HepG2 (cell line): ENCODE data around the gene TNFRSF6B. TPM values are rescaled to one million over a fixed set of nuclear protein-coding genes. Genes with fewer than 3 reads are reported as not detected.

Experiments
- EEA1 ChIP-seq: sonication (generic); formaldehyde crosslinking; IDR thresholded peaks from 2 replicates; pipeline ENCODE4 v1.5.1; 2020; ENCODE audit warnings: mild to moderate bottlenecking, missing genetic modification reagents, borderline replicate concordance
- HBP1 ChIP-seq: IDR thresholded peaks from 2 replicates; pipeline ENCODE4 v1.6.1; 2016; ENCODE audit warnings: low read depth, control low read depth
- LCORL ChIP-seq, 2 experiments: fragments of 450-650 bp in 1 of 2; sonication (generic) in 1 of 2; formaldehyde crosslinking in 1 of 2; IDR thresholded peaks; 2 replicates each; pipeline versions ENCODE4 v1.5.0 to v1.6.1; 2017 to 2020; ENCODE audit warnings: antibody characterized with exemption in 1 of 2, missing genetic modification reagents in 1 of 2
- MTF1 ChIP-seq: sonication (generic); formaldehyde crosslinking; IDR thresholded peaks from 2 replicates; pipeline ENCODE4 v1.5.0; 2020; ENCODE audit warnings: missing genetic modification reagents
- NR2F6 ChIP-seq, 2 experiments: IDR thresholded peaks; 2 replicates each; pipeline ENCODE4 v1.6.1; 2016; ENCODE audit warnings: antibody characterized with exemption in 1 of 2, mild to moderate bottlenecking in 1 of 2
- PHF21A ChIP-seq: sonication (generic); formaldehyde crosslinking; IDR thresholded peaks from 2 replicates; pipeline ENCODE4 v1.5.0; 2020; ENCODE audit warnings: mild to moderate bottlenecking, missing genetic modification reagents
- RXRA ChIP-seq: sonication (generic); formaldehyde crosslinking; IDR thresholded peaks from 2 replicates; pipeline ENCODE4 v1.5.1; 2020; ENCODE audit warnings: missing genetic modification reagents
- SALL1 ChIP-seq: sonication (generic); formaldehyde crosslinking; IDR thresholded peaks from 2 replicates; pipeline ENCODE4 v1.8.0; 2022; ENCODE audit warnings: mild to moderate bottlenecking, missing genetic modification reagents
- SAP130 ChIP-seq: IDR thresholded peaks from 2 replicates; pipeline ENCODE4 v1.6.1; 2016; ENCODE audit warnings: low read depth
- SMAD1 ChIP-seq: sonication (generic); formaldehyde crosslinking; IDR thresholded peaks from 2 replicates; pipeline ENCODE4 v1.4.0; 2020; ENCODE audit warnings: missing genetic modification reagents, low read depth, mild to moderate bottlenecking, borderline replicate concordance
- SYNCRIP ChIP-seq: fragments of 200-400 bp; formaldehyde crosslinking; IDR thresholded peaks from 2 replicates; pipeline ENCODE4 v1.6.1; 2018; ENCODE audit warnings: mild to moderate bottlenecking, low read depth, low read length; ENCODE audit not compliant: insufficient read depth
- ZFX ChIP-seq: sonication (generic); formaldehyde crosslinking; IDR thresholded peaks from 2 replicates; pipeline ENCODE4 v1.4.0; 2020; ENCODE audit warnings: mild to moderate bottlenecking, low read depth, missing genetic modification reagents, moderate library complexity
- ZFY ChIP-seq: sonication (generic); formaldehyde crosslinking; IDR thresholded peaks from 2 replicates; pipeline ENCODE4 v1.4.0; 2020; ENCODE audit warnings: missing genetic modification reagents
- ZMYM3 ChIP-seq: sonication (generic); formaldehyde crosslinking; IDR thresholded peaks from 2 replicates; pipeline ENCODE4 v1.5.1; 2020; ENCODE audit warnings: mild to moderate bottlenecking, missing genetic modification reagents
- ZNF280B ChIP-seq: sonication (generic); formaldehyde crosslinking; IDR thresholded peaks from 2 replicates; pipeline ENCODE4 v1.5.0; 2020; ENCODE audit warnings: missing genetic modification reagents, mild to moderate bottlenecking, borderline replicate concordance
- ZNF510 ChIP-seq: sonication (generic); formaldehyde crosslinking; IDR thresholded peaks from 2 replicates; pipeline ENCODE4 v1.4.0; 2020; ENCODE audit warnings: low read depth, mild to moderate bottlenecking, missing genetic modification reagents
- ZNF567 ChIP-seq: sonication (generic); formaldehyde crosslinking; IDR thresholded peaks from 2 replicates; pipeline ENCODE4 v1.8.1; 2023; ENCODE audit warnings: mild to moderate bottlenecking, missing genetic modification reagents, borderline replicate concordance
- ZNF772 ChIP-seq: sonication (generic); formaldehyde crosslinking; IDR thresholded peaks from 2 replicates; pipeline ENCODE4 v1.5.0; 2020; ENCODE audit warnings: mild to moderate bottlenecking, missing genetic modification reagents
- ZSCAN22 ChIP-seq: sonication (generic); formaldehyde crosslinking; IDR thresholded peaks from 2 replicates; pipeline ENCODE4 v1.4.0; 2020; ENCODE audit warnings: mild to moderate bottlenecking, missing genetic modification reagents
- ZSCAN25 ChIP-seq: sonication (generic); formaldehyde crosslinking; IDR thresholded peaks from 2 replicates; pipeline ENCODE4 v1.8.0; 2022; ENCODE audit warnings: mild to moderate bottlenecking, missing genetic modification reagents
- polyA plus RNA-seq, 8 experiments: library from polyadenylated mRNA; depleted of rRNA in 3 of 8; stranded (reverse) in 7 of 8; unstranded in 1 of 8; fragments of >200 nt; fragmentation: Illumina TruSeq in 4 of 8; extraction: Trizol in 4 of 8; gene quantifications; 2 replicates each; pipeline versions ENCODE4 v1.2.1 to v1.2.3, GENCODE V29; 2011 to 2016; ENCODE audit warnings: low read depth in 4 of 8, missing spikeins in 1 of 8, mixed read lengths in 1 of 8; ENCODE audit not compliant: insufficient read depth in 1 of 8
- total RNA-seq, 5 experiments: library from RNA; depleted of rRNA; stranded (reverse); fragments of >200 nt; fragmentation: Illumina TruSeq; extraction: Trizol; gene quantifications; 2 replicates each; pipeline ENCODE4 v1.2.3, GENCODE V29; 2016; ENCODE audit warnings: low read depth in 1 of 5
- TF ChIP-seq, protein P1 (sequence below): sonication (generic); formaldehyde crosslinking; IDR thresholded peaks from 2 replicates; pipeline ENCODE4 v1.4.0; 2020; ENCODE audit warnings: missing genetic modification reagents
- TF ChIP-seq, protein P2 (sequence below): sonication (generic); formaldehyde crosslinking; IDR thresholded peaks from 2 replicates; pipeline ENCODE4 v1.4.0; 2020; ENCODE audit warnings: mild to moderate bottlenecking, missing genetic modification reagents

The TNFRSF6B gene
- total and polyA plus RNA-seq, 2 of the 13 experiments (the other 11 are each of a cell fraction or from before 2014, with no cell fraction given), result 0.24 TPM; not detected in 1

GRCh38 chr20:63734111-63734945, 37.9 kb downstream of the TNFRSF6B start (continued):
- TF ChIP-seq LCORL (IDR thresholded peaks at IDR 0.05), result no peak
- TF ChIP-seq LCORL (CRISPR knock-in tag; IDR thresholded peaks at IDR 0.05), result peak; percentile 57; the same call in 1 of the 2 replicates
- TF ChIP-seq, protein P1, sequence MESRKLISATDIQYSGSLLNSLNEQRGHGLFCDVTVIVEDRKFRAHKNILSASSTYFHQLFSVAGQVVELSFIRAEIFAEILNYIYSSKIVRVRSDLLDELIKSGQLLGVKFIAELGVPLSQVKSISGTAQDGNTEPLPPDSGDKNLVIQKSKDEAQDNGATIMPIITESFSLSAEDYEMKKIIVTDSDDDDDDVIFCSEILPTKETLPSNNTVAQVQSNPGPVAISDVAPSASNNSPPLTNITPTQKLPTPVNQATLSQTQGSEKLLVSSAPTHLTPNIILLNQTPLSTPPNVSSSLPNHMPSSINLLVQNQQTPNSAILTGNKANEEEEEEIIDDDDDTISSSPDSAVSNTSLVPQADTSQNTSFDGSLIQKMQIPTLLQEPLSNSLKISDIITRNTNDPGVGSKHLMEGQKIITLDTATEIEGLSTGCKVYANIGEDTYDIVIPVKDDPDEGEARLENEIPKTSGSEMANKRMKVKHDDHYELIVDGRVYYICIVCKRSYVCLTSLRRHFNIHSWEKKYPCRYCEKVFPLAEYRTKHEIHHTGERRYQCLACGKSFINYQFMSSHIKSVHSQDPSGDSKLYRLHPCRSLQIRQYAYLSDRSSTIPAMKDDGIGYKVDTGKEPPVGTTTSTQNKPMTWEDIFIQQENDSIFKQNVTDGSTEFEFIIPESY, result peak; percentile 82
- TF ChIP-seq SMAD1 (CRISPR knock-in tag), result peak; percentile 73
- TF ChIP-seq NR2F6 (IDR thresholded peaks at IDR 0.05), result peak; percentile 81
- peak; percentile 50; the same call in 1 of the 2 replicates for TF ChIP-seq NR2F6 (CRISPR knock-in tag; IDR thresholded peaks at IDR 0.05)
- peak; percentile 42; the same call in 1 of the 2 replicates for TF ChIP-seq SAP130 (CRISPR knock-in tag)
- no peak for TF ChIP-seq SYNCRIP
- TF ChIP-seq ZSCAN22 (CRISPR knock-in tag), result peak; percentile 96
- no peak for TF ChIP-seq MTF1 (CRISPR knock-in tag)
- peak; percentile 58; the same call in 1 of the 2 replicates for TF ChIP-seq ZFX (CRISPR knock-in tag)
- TF ChIP-seq EEA1 (CRISPR knock-in tag), result peak; percentile 92
- TF ChIP-seq HBP1 (CRISPR knock-in tag), result 0 out of 2 replicates have a peak, but pooled peaks have one; percentile 43
- TF ChIP-seq ZNF510 (CRISPR knock-in tag), result no peak
- TF ChIP-seq PHF21A, result 0 out of 2 replicates have a peak, but pooled peaks have one; percentile 15
- TF ChIP-seq, protein P2, sequence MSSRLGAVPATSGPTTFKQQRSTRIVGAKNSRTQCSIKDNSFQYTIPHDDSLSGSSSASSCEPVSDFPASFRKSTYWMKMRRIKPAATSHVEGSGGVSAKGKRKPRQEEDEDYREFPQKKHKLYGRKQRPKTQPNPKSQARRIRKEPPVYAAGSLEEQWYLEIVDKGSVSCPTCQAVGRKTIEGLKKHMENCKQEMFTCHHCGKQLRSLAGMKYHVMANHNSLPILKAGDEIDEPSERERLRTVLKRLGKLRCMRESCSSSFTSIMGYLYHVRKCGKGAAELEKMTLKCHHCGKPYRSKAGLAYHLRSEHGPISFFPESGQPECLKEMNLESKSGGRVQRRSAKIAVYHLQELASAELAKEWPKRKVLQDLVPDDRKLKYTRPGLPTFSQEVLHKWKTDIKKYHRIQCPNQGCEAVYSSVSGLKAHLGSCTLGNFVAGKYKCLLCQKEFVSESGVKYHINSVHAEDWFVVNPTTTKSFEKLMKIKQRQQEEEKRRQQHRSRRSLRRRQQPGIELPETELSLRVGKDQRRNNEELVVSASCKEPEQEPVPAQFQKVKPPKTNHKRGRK (CRISPR knock-in tag), result 0 out of 2 replicates have a peak, but pooled peaks have one; percentile 31
- TF ChIP-seq ZSCAN25 (CRISPR knock-in tag), result peak; percentile 90
- TF ChIP-seq ZNF772, result peak; percentile 60; the same call in 1 of the 2 replicates
- TF ChIP-seq SALL1 (CRISPR knock-in tag), result peak; percentile 83; the same call in 1 of the 2 replicates
- TF ChIP-seq ZNF280B (CRISPR knock-in tag), result no peak; the same call in 1 of the 2 replicates
- TF ChIP-seq ZNF567 (CRISPR knock-in tag), result no peak
- TF ChIP-seq ZFY (CRISPR knock-in tag), result peak; percentile 2; the same call in 1 of the 2 replicates
- 0 out of 2 replicates have a peak, but pooled peaks have one; percentile 28 for TF ChIP-seq ZMYM3
- TF ChIP-seq RXRA (CRISPR knock-in tag), result peak; percentile 68
